HCT116 (cell line): Measurements from ENCODE around the gene RNF215. TPM values are rescaled to one million over a fixed set of nuclear protein-coding genes. Genes with fewer than 3 reads are reported as not detected.
A peak's percentile ranks its signal among the peaks of the same experiment; 100 is the strongest.

Experiments
- ATAC-seq: fragments of 200-7000 bp; cut with Tn5 transposase; 2 replicates; pipeline ENCODE4 v1.9.1; 2020; ENCODE audit warnings: mild to moderate bottlenecking, moderate library complexity
- BruUV-seq: library from RNA; stranded (reverse); fragments of 400-500 nt; replicated peaks from 2 replicates; lab custom pipeline; 2021; lab: Mats Ljungman, UMichigan
- CTCF ChIA-PET: fragments of 300-600 bp; sonication (Branson Sonifier 250); formaldehyde crosslinking; loops from one replicate; lab custom pipeline; 2021; ENCODE audit warnings: antibody characterized with exemption; lab: Charles Lee
- POLR2A ChIA-PET: fragments of 300-600, 350-600 bp; sonication (Branson Sonifier 250); formaldehyde crosslinking; loops from one replicate; lab custom pipeline; 2021; ENCODE audit warnings: antibody characterized with exemption; lab: Charles Lee
- RAD21 ChIA-PET, 2 experiments: fragments of 300-600 bp; sonication (Branson Sonifier 250); formaldehyde crosslinking; loops; one replicate each; lab custom pipeline; 2023; ENCODE audit warnings: low total read pairs in 2 of 2; ENCODE audit not compliant: uncharacterized antibody in 2 of 2, unreplicated experiment in 2 of 2, low non-redundant PET in 1 of 2; lab: Charles Lee
- DNase-seq: peaks from one replicate; pipeline ENCODE4 v3.0.0-alpha.2; 2010; ENCODE audit warnings: low read depth, low spot score
- H2AFZ ChIP-seq: fragments of 200-600 bp; shearing (Covaris generic), sonication (generic); 2 replicates; pipeline ENCODE4 v1.6.1; 2017; ENCODE audit warnings: low read depth, mixed run types, mixed read lengths, antibody characterized with exemption, low read length; ENCODE audit not compliant: poor library complexity, severe bottlenecking
- H3K27ac ChIP-seq: 2 replicates; pipeline ENCODE4 v1.5.1; 2012; ENCODE audit warnings: low read depth, low read length
- H3K27me3 ChIP-seq: fragments of 200-600 bp; sonication (generic); 2 replicates; pipeline ENCODE4 v1.6.1; 2016; ENCODE audit warnings: mixed run types, low read length, mixed read lengths; ENCODE audit not compliant: insufficient read depth
- H3K36me3 ChIP-seq, 2 experiments: fragments of 200-500 bp in 1 of 2; fragments of 200-600 bp in 1 of 2; sonication (Bioruptor generic) in 1 of 2; sonication (generic) in 1 of 2; 2 replicates each; pipeline versions ENCODE4 v1.5.1 to v1.6.1; 2014 to 2016; ENCODE audit warnings: low read length in 2 of 2, inconsistent platforms in 1 of 2, mixed read lengths in 1 of 2, mixed run types in 1 of 2; ENCODE audit not compliant: insufficient read depth in 2 of 2, control insufficient read depth in 1 of 2
- H3K4me1 ChIP-seq, 2 experiments: fragments of 200-600 bp in 1 of 2; sonication (generic) in 1 of 2; 2 replicates each; pipeline versions ENCODE4 v1.5.1 to v1.6.1; 2012 to 2017; ENCODE audit warnings: low read length in 2 of 2, inconsistent platforms in 1 of 2, mild to moderate bottlenecking in 1 of 2, mixed read lengths in 1 of 2, mixed run types in 1 of 2, moderate library complexity in 1 of 2; ENCODE audit not compliant: insufficient read depth in 2 of 2, control insufficient read depth in 1 of 2
- H3K4me2 ChIP-seq: fragments of 200-600 bp; sonication (generic); 2 replicates; pipeline ENCODE4 v1.6.1; 2017; ENCODE audit warnings: mixed run types, low read length, mixed read lengths
- H3K4me3 ChIP-seq, 2 experiments: fragments of 200-600 bp in 1 of 2; sonication (generic) in 1 of 2; replicated peaks in 1 of 2; 2 replicates each; pipeline ENCODE4 v1.5.1; 2011 to 2016; ENCODE audit warnings: low read length in 2 of 2, control low read depth in 1 of 2, low read depth in 1 of 2, mild to moderate bottlenecking in 1 of 2, mixed read lengths in 1 of 2, mixed run types in 1 of 2
- H3K79me2 ChIP-seq: fragments of 200-600 bp; sonication (generic); 2 replicates; pipeline ENCODE4 v1.6.1; 2017; ENCODE audit warnings: mild to moderate bottlenecking, mixed run types, low read length, moderate library complexity, mixed read lengths; ENCODE audit not compliant: insufficient read depth
- H3K9ac ChIP-seq: fragments of 200-600 bp; sonication (generic); 2 replicates; pipeline ENCODE4 v1.6.1; 2016; ENCODE audit warnings: low read length, mixed read lengths
- H3K9me2 ChIP-seq: fragments of 200-600 bp; sonication (generic), shearing (Covaris generic); 2 replicates; pipeline ENCODE4 v1.6.1; 2017; ENCODE audit warnings: mixed run types, mild to moderate bottlenecking, moderate library complexity; ENCODE audit not compliant: insufficient read depth
- H3K9me3 ChIP-seq, 2 experiments: fragments of 200-500 bp in 1 of 2; fragments of 200-600 bp in 1 of 2; sonication (Bioruptor generic) in 1 of 2; sonication (generic) in 1 of 2; 2 replicates each; pipeline ENCODE4 v1.6.1; 2014 to 2017; ENCODE audit warnings: low read length in 2 of 2, mixed read lengths in 2 of 2, inconsistent platforms in 1 of 2, low read depth in 1 of 2, mild to moderate bottlenecking in 1 of 2, mixed run types in 1 of 2, moderate library complexity in 1 of 2; ENCODE audit not compliant: control insufficient read depth in 1 of 2, insufficient read depth in 1 of 2
- H4K20me1 ChIP-seq: fragments of 200-600 bp; sonication (generic), shearing (Covaris generic); 2 replicates; pipeline ENCODE4 v1.6.1; 2017; ENCODE audit warnings: mixed run types, mild to moderate bottlenecking, moderate library complexity; ENCODE audit not compliant: insufficient read depth
- ATF3 ChIP-seq: IDR thresholded peaks from 2 replicates; pipeline ENCODE4 v1.6.1; 2012
- CBX3 ChIP-seq: IDR thresholded peaks from 2 replicates; pipeline ENCODE4 v1.6.1; 2012; ENCODE audit warnings: low read depth
- CTCF ChIP-seq, 3 experiments: fragments of 200-600 bp in 1 of 3; sonication (generic) in 1 of 3; IDR thresholded peaks in 2 of 3; conservative IDR thresholded peaks in 1 of 3; 2 replicates each; pipeline ENCODE4 v1.5.1; 2012 to 2017; ENCODE audit warnings: low read depth in 2 of 3, low read length in 2 of 3, antibody characterized with exemption in 1 of 3, borderline replicate concordance in 1 of 3, control low read depth in 1 of 3, mild to moderate bottlenecking in 1 of 3, mixed read lengths in 1 of 3, mixed run types in 1 of 3, moderate library complexity in 1 of 3; ENCODE audit not compliant: insufficient read depth in 1 of 3
- EGR1 ChIP-seq: IDR thresholded peaks from 2 replicates; pipeline ENCODE4 v1.6.1; 2012; ENCODE audit warnings: low read depth
- EZH2 ChIP-seq: fragments of 200-600 bp; sonication (generic); IDR thresholded peaks from 2 replicates; pipeline ENCODE4 v1.6.1; 2017; ENCODE audit warnings: antibody characterized with exemption, mixed run types
- EZH2phosphoT487 ChIP-seq: fragments of 200-600 bp; IDR thresholded peaks from 2 replicates; pipeline ENCODE4 v1.6.1; 2018; ENCODE audit warnings: antibody characterized with exemption, borderline replicate concordance
- FOSL1 ChIP-seq: IDR thresholded peaks from 2 replicates; pipeline ENCODE4 v1.6.1; 2012; ENCODE audit warnings: low read depth
- JUND ChIP-seq: IDR thresholded peaks from 2 replicates; pipeline ENCODE4 v1.6.1; 2012
- MAX ChIP-seq: IDR thresholded peaks from 2 replicates; pipeline ENCODE4 v1.6.1; 2012
- POLR2A ChIP-seq: IDR thresholded peaks from 2 replicates; pipeline ENCODE4 v1.7.0; 2011; ENCODE audit warnings: borderline replicate concordance; ENCODE audit not compliant: insufficient read depth, insufficient read length; ENCODE audit errors: extremely low read depth
- REST ChIP-seq: IDR thresholded peaks from 2 replicates; pipeline ENCODE4 v1.6.1; 2012; ENCODE audit warnings: low read depth
- SP1 ChIP-seq: IDR thresholded peaks from 2 replicates; pipeline ENCODE4 v1.6.1; 2012; ENCODE audit warnings: low read depth
- TCF7L2 ChIP-seq: IDR thresholded peaks from 2 replicates; pipeline ENCODE4 v1.7.0; 2011; ENCODE audit warnings: borderline replicate concordance, inconsistent platforms; ENCODE audit not compliant: insufficient read depth, insufficient read length; ENCODE audit errors: extremely low read depth
- YY1 ChIP-seq: IDR thresholded peaks from 2 replicates; pipeline ENCODE4 v1.6.1; 2011; ENCODE audit warnings: low read length, low read depth, moderate library complexity, mild to moderate bottlenecking; ENCODE audit not compliant: insufficient replicate concordance; ENCODE audit errors: extremely low read depth
- ZFX ChIP-seq: fragments of 450-650 bp; IDR thresholded peaks from 2 replicates; pipeline ENCODE4 v1.6.1; 2017
- ZNF274 ChIP-seq: fragments of 200-500 bp; sonication (Bioruptor generic); IDR thresholded peaks from 2 replicates; pipeline ENCODE4 v1.6.1; 2014; ENCODE audit warnings: mild to moderate bottlenecking, low read depth, low read length, inconsistent platforms
- intact Hi-C: fragments of 100-400 bp; cut with micrococcal nuclease; formaldehyde crosslinking; loops from 2 replicates; pipeline ENCODE4 v1.10.0; 2022
- total RNA-seq: library from RNA; stranded (reverse); gene quantifications from one replicate; pipeline ENCODE4 v1.2.1, GENCODE V29; 2021; ENCODE audit not compliant: unreplicated experiment
- TF ChIP-seq, protein P1 (sequence below): IDR thresholded peaks from 2 replicates; pipeline ENCODE4 v1.6.1; 2011; ENCODE audit warnings: mild to moderate bottlenecking, low read length, moderate library complexity; ENCODE audit not compliant: insufficient replicate concordance; ENCODE audit errors: extremely low read depth

The RNF215 gene
- total RNA-seq, 1 experiment from 2014 or later: 20.2 TPM

DNA sequence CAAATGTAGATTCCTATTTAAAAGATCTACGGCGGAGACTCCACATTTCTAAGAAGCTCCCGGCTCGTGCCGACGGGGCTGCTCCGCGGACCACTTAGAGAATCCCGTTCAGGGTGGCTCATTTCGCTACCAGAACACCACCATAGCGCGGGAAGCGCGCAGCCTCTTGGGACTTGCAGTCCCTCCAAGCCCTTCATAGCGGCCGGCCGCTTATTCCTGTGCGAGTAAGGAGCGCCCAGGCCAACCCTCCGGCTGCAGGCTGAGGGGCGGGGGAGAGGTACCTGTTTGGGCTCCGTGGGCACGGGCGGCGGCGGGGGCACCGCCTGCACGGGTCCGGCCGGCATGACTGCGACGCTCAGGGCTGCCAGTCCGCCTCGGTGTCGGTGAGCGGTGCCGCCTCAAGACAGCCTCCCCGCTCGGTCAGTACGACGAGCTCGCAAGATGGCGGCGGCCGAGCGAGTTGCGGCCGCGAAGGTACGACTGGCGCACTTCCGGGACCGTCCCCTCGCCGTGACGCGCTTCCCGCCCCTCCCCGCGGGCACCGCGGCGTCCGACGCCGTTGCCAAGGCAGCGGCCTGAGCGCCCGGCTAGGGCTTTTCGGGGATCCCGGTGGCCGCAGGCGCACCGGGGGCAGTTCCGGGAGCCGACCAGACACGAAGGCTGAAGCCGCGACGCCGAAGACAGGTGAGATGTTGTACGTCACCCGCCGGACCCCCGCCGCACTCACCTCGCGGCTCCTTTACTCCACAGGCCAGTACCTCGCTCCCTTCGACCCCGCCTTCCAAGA is 30.6 kb downstream of the RNF215 start, which contains the start of the genes CCDC157 and SF3A1:
TSS of gene CCDC157 (plus strand) at position 559 of the 787 bp plus-strand sequence. CDS start 8,994 bp downstream, outside the sequence.
TSS of gene SF3A1 (minus strand) at position 446 of the 787 bp plus-strand sequence. CDS start at position 344, 102 bp downstream.
- H4K20me1 ChIP-seq: no peaks in the 10 kb centered on the region
- peak within 1 kb of the TSS; percentile 93 to 96 for H3K4me3 ChIP-seq
- H2AFZ ChIP-seq: peak within 1 kb of the TSS; percentile 56
- ChIA-PET POLR2A (interaction anchor here (1.0 to 1.3 kb wide), 7 partner anchors 9 to 68 kb away, joined by 3 to 6 read pairs (median 4); partner anchors contain the start of genes SEC14L2 and TBC1D10A), CTCF (interaction anchor here (1.1 to 2.2 kb wide), 3 partner anchors 29 to 69 kb away, joined by 4 to 12 read pairs (median 7); partner anchors contain the start of gene RNF215), RAD21 (interaction anchor here (0.5 to 1.4 kb wide), 4 partner anchors 29 to 148 kb away, joined by 3 to 4 read pairs (median 4); partner anchors contain the start of gene TBC1D10A (in 1 of the 2))
- H3K79me2 ChIP-seq: peaks cover 49% of the 10 kb centered on the region
- H3K4me2 ChIP-seq: peak within 1 kb of the TSS; percentile 91
- H3K27me3 ChIP-seq: no peaks in the 10 kb centered on the region
- no peaks in the 10 kb centered on the region for H3K9me3 ChIP-seq
- H3K27ac ChIP-seq: peak within 1 kb of the TSS; percentile 92
- DNase-seq (peak; percentile 59), ATAC-seq (peak; percentile 88)
- peak within 1 kb of the TSS; percentile 95 for H3K9ac ChIP-seq
- H3K9me2 ChIP-seq: no peaks in the 10 kb centered on the region
- peaks cover 13 to 15% of the 10 kb centered on the region in 2 experiments; a peak in 3 of 4 replicates for H3K36me3 ChIP-seq
- BruUV-seq: no TSS peak
- H3K4me1 ChIP-seq: peaks cover 12 to 22% of the 10 kb centered on the region in 2 experiments; a peak in 3 of 4 replicates
- intact Hi-C loops: no loop called here
- TF ChIP-seq CTCF (IDR thresholded peaks at IDR 0.05 in 2 of 3, conservative IDR thresholded peaks at IDR 0.05 in 1 of 3; ENCODE audit: borderline replicate concordance in 1 of 3, insufficient read depth in 1 of 3, low read depth in 2 of 3, low read length in 2 of 3) (no peak), ZFX (peak; percentile 90), EZH2 (no peak), YY1 (peak; percentile 91), POLR2A (no peak), EGR1 (peak; percentile 43; the same call in 1 of the 2 replicates), FOSL1 (no peak), EZH2phosphoT487 (no peak), ATF3 (no peak), SP1 (no peak; the same call in 1 of the 2 replicates), REST (no peak), MAX (peak; percentile 79; the same call in 1 of the 2 replicates), TCF7L2 (peak; percentile 37), JUND (no peak), ZNF274 (no peak), CBX3 (peak; percentile 30; the same call in 1 of the 2 replicates)
- TF ChIP-seq, protein P1, sequence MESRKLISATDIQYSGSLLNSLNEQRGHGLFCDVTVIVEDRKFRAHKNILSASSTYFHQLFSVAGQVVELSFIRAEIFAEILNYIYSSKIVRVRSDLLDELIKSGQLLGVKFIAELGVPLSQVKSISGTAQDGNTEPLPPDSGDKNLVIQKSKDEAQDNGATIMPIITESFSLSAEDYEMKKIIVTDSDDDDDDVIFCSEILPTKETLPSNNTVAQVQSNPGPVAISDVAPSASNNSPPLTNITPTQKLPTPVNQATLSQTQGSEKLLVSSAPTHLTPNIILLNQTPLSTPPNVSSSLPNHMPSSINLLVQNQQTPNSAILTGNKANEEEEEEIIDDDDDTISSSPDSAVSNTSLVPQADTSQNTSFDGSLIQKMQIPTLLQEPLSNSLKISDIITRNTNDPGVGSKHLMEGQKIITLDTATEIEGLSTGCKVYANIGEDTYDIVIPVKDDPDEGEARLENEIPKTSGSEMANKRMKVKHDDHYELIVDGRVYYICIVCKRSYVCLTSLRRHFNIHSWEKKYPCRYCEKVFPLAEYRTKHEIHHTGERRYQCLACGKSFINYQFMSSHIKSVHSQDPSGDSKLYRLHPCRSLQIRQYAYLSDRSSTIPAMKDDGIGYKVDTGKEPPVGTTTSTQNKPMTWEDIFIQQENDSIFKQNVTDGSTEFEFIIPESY: peak; percentile 4
